Activated CD4-positive, alpha-beta T cell treated with anti-CD3 and anti-CD28 coated beads for 1 hour (primary cell): ENCODE results near the gene ENO4.

Experiments
- DNase-seq: peaks from one replicate; pipeline ENCODE4 v3.0.0-alpha.2; 2020

ENO4 gene, protein sequence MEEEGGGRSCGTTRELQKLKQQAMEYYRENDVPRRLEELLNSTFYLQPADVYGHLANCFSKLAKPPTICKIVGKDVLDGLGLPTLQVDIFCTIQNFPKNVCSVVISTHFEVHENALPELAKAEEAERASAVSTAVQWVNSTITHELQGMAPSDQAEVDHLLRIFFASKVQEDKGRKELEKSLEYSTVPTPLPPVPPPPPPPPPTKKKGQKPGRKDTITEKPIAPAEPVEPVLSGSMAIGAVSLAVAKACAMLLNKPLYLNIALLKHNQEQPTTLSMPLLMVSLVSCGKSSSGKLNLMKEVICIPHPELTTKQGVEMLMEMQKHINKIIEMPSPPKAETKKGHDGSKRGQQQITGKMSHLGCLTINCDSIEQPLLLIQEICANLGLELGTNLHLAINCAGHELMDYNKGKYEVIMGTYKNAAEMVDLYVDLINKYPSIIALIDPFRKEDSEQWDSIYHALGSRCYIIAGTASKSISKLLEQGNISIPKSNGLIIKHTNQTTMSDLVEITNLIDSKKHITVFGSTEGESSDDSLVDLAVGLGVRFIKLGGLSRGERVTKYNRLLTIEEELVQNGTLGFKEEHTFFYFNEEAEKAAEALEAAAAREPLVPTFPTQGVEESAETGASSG

DNA sequence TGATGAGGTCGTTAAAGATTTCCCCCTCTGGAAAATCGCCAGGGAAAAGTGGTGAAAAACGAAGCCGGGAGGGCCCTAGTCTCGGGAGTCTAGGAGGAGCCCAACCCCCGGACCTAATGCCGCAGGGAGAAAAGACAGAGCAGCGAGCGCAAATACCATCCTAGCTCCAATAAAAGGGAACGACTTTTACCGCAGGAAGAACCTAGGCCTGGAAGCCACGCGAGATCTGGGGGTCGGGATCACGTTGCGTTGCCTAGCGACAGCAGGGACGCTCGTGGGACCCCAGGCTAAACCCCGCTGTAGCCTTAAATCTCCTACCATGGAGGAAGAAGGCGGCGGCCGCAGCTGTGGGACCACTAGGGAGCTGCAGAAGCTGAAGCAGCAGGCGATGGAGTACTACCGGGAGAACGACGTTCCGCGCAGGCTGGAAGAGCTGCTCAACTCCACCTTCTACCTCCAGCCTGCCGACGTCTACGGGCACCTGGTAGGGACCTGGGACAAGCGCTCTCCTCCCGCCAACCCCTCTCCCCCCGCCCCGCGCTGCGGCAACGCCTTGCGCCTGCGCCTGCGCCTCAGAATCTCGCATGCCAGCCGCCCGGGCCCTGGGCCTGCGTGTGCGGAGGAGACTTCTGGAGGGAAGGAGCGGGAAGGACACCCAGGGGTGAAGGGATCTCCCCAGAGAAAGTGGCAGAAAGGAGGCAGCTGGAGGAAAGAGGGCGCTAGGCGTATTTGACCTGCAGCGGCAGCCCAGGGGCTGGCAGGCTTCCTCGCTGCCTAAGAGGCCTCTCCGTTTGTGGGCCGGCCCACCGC is at the start of gene ENO4:
ENO4 (plus strand) TSS at position 252 of the 810 bp plus-strand sequence; CDS start at position 320, 68 bp downstream.
- DNase-seq = peak; percentile 15

DNA sequence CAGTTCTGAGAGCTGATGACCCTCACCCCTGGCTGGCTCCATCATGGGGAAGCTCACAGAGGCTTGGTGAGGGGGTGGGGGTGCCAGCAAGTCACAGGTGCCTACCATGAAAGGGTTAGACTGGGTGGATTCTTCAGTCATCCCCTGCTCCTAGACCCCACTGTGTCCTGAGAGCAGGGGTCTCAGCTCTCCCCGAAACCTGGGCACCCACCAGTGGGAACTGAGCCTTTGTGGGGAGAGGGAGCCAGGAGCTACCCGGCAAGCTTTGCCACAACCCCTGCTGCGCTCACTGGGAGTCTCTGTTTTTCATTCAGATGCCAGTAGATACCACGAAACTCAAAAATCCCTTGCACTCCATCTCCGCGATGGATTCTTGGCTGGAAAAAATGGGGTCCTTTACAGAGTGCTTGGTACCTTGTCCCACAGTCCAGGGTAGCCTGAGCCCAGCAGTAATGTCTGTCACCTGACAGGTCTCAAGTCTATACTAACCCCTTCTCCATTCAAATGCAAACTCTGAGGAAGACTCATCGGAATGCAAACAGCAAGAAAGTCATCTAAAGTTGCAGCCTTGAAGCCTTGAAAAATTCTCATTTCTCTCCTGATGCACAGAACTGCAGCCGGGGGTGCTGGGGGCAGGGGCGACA is 48.9 kb upstream of the ENO4 start:
- no peak for DNase-seq

DNA sequence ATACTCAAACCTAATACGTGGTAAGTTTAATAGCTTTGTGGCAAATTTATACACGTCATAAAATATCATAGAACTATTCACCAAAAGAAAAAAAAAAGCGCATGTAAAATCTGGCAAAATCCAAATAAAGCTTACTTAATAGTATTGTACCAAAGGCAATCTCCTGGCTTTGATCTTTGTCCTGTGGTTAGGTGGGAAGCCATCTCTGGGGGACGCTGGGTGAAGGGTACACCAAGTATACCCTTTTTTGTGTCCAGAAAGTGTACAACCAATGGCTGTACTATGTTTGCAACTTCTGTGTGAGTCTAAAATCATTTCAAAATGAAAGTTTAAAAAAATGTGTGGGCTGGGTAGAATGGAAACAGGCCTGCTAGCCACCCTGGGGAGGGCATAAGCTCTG is 47.6 kb upstream of the ENO4 start:
- DNase-seq = no peak

DNA sequence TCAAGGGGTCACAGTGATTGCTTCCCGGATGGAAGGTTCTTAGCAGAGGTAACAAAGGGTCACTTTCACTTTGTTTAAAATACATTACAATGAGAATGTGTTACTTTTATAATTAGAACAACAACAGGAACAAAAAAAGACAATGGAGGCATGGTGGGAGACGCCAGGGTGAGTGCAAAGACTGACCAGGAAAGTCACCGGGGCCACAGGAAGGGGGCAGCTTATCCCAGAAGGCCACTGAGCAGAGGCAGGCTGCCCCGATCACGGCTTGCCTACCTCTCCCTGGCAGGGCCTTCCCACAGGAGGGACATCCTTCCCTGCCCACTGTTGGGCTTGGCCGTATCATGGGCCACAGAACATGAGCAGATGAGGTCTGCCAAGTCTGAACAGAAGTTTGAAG is 46.8 kb upstream of the ENO4 start:
- no peak for DNase-seq

DNA sequence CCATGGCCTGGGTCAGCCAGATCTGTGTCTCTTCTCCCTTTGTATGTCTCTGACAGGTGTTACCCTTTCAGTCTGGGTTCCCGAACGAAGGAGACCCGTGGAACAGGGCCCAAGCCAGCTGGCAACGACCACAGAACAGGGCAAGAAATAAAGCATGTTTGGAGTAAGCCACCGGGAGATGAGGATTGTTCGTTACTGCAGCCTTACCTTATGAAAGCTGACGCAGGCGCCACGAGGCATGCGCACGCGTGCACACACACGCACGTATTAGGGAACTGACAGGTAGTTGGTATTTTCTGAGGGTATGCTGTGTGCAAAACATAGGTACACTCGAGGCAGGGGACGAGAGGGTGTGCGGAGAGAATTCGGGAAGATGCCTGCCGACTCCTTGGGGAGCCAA is 46.4 kb upstream of the ENO4 start:
- DNase-seq = no peak

DNA sequence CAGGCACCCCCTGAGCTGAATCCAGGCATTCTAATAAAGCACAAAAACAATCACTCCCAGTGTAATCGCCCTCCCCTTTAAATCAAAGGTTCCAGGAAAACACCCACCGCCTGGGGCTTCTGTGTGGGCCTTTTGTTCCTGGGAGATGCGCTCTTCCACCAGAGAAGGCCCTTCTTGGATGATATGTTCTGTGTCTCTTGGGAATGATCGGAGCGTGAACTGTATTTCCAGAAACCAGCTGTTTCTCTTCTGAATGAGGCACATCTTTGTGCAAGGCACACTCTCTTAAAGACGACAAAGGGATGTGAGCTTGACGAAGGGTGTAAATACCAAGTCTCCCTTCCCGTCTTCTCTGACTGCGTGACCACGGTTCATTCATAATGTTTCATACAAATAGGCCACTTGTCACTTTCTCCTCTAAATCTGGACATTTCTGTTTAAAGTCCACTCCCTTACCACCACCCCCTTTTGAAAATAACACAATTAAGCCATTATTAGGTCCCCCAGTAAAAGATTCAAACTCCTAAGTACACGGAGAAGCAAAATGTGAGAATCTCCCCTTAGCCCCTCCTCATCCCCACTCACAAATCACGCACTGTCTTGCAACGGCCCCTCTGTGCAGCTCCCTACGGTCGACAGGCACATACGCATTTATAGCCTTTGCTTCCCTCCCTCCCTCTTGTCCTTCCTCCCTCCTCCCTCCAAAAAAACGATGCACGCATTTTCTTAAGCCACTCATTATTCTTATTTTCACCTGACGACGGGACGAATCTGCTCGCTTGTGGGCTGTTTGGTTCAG is 45.6 kb upstream of the ENO4 start:
- no peak for DNase-seq

DNA sequence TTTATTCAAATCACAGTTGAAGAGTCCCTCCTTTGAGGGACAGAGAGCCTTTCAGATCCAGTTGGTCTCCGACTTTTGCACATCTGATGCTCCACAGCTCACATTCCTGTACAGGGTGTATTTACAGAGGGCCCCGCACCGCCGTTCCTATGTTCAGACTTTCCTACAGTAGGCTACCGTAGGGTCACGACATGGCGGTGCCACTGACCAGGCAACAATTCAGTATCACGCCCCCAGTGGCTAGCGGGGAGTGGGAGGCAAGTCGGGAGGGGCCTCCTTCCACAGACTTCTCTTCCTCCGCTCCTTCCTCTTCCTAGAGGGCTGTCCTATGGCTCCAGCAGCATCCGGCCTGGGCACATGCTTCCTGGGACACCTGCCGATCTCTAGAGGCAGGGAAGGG is 40.6 kb upstream of the ENO4 start:
- DNase-seq = no peak

DNA sequence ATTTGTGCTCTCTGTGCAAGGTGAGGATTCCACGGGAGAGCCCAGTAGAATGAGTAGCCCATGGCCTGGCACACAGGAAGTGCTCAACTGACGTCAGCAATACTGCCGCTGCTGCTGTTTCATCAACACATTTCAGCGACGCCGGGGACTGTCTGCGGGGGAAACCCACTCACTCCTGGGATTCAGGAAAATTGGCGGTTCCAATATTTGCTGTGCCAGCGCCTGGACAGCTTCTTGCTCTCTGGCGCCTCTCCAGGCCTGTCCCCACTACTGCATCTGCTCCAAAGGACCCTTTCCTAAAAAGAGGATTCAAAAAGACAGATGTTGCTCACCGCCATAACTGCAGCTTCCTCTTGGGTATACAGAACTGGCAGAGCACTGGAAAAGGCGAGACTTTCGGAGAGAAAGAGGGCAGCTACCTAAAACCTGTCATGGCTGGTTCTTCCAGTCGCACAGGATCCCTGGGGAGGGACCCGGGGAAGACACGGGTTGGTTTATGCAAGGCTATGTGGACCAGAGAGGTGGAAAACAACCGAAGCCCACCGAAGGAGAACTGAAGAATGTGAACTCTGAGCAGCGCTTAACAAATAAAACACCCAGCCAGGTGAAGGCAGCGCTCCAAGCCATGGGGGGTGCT is 39.7 kb upstream of the ENO4 start:
- DNase-seq = no peak

DNA sequence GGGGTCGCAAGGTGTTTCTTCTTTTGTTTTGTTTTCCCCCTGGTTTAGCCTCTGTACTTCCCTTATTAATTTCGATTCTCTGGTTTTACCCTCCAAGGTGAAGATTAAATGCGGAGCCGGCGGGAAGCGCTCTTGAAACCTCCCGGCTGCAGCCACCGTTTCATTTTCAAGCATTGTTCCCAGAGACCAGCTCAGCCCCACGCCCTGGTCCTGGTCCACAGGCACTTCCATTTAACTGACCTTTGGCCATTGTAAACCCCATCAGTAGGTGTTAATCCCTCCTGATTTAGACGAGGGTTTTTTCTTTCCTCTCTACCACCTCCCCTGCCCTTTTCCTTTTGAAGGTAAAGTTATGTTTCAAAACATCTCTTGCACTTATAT is 39.2 kb upstream of the ENO4 start:
- DNase-seq = no peak

DNA sequence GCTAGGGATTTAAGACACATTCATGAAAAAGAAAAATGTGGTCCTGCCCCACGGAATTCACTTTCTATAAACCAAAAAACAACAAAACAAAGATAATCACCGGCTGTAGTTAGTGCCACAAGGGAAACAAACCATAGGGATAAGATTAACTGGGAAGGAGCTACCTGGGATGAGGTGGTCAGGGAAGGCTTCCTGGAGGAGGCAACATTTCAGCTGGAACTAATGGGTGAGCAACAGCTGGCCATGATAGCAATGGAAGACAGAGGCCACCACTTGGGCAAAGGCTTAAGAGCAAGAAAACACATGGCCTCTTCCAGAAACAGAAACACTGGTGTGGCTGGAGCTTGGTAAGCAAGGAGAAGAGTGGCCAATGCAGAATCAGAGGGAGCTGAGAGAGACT is 38.4 kb upstream of the ENO4 start:
- DNase-seq = no peak

DNA sequence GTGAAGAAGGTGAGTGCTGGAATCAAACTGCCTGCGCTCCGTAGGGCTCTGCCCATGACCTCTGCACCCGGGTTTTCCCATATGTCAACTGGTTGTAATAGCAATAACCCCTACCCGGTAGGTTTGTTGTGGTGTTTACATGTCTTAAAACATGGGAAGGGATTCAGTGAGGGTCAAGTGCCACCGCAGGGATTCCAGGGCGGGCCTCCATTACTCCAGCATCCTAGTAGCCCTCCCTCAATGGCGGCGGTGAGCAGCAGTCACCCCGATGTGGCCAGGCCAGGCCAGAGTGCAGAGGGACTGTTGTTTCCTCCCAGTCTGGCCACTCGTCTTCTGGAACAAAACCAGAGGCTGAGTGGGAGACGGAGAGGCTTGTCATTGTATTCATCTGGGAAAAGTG is 37.6 kb upstream of the ENO4 start:
- DNase-seq = no peak

DNA sequence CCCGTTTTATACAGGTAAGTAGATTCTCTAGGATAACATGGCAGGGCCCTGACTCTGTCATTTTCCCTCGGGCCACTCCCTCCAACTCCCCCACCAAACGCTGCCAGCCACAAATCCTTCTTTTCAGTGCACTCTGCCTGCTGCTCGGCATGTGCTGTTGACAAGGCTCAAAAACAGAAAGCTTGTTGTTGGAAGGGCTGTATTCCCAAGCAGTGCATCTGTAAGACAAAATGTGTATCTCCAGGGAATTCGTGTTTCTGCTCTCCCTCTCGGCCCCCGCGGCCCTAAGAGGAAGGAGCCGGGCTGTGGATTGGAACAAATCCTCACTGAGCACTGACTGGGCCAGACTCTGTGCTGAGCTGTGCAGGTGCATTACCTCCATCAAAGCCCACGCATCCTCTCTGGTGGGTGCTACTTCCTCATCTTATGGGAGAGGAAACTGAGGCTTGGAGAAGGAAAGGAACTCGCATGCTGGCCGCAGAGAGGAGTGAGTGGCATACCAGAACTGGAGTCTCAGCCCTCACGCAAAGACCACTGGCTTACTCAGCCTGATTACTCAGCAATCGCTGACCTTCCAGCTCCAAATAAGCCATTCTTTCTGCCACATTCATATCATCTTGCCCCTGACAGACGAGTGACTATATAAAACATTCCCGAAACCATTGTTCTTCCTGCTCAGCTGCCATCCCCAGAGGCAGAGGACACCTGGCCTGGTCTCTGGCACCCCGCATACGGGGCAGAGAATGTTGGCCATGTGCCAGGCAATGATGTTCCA is 33.5 kb upstream of the ENO4 start:
- DNase-seq = no peak

DNA sequence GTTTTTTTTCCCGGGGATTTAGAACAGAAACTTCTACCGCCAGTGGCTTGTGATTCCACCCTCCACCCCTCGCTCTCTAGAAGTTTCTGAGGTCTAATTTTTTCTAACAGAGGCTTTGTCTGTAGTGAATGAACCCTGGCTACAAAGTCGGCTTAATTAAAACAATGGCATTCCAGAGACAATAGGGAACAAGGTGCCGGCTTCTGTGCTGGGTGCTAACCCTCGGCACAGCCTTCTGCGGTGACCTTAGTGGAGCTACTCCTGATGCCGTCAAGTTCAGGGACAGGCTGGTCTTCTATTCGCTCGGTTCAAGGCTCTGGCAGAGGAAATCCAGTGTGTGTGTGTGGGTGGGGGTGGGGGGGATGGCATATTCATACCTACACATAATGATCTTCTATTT is 32.1 kb upstream of the ENO4 start:
- DNase-seq = no peak

DNA sequence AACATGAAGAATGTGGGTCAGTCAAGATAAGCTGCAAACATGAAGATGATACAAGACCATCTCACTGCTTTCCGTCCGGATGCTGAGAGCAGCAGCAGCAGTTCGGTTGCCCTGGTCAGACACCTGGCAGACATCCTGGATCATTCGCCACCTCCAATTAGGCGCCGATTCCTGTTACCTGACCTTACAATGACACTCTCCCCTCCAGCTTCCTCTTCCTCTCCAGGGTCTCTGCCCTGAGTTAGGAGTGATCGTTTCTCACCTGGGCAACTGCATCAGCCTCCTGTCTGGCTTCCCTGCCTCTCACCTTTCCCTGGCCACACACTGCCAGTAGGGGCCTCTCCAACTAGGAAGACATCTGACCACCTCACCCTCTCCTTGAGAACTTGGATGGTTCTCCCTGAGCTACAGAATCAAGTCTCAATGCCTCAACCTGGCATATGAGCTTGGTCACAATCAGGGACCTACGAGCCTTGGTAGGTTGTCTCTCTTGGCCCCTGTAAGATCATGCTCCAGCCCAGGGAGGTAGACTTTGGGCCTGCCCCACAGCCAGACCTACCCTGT is 31.4 kb upstream of the ENO4 start:
- no peak for DNase-seq

DNA sequence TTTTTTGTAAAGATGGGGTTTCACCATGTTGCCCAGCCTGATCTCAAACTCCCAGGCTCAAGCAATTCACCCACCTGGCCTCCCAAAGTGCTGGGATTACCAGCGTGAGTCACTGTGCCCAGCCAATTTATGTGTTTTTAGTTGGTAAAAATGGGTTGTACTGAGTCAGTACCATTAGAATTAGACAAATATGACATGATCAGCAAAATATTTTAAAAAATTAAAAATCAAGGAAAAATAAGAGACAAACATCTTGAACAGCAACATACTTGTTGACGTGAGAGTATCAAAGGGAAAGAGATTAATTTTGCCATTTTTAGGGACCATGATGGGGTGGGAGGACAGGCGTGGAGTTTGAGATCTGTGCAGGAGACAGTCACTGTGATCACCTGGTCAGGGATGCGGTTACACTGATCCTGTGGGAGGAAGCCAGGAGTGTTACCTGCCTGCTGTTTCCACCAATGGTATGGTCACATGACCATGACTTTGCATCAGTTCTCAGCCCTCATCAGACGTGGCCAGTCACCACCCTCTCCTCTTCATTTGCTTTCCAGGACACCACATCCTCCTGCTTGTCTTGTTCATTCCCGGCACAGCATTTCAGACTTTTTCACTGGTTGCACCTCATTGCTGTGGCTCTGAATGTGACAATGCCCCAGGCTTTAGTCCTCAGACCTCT is 29.2 kb upstream of the ENO4 start:
- no peak for DNase-seq

DNA sequence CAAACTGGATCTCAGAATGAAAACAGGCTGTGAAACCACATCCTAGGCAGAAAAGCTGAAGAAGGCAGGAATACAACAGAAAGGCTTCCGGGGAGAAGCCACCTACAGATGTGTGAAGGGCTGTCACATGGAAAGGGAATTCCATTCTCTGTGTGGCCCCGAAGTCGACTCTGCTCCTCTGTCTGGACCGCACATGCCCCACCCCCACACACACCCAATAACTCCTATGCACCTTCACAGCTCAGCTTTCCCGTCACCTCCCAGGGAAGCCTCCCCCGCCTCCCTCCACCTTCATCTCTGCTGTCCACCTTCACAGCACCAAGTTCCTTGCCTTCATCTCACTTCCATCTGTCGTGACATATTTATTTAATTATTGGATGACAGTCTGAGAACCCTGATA is 23.4 kb upstream of the ENO4 start:
- DNase-seq = no peak

DNA sequence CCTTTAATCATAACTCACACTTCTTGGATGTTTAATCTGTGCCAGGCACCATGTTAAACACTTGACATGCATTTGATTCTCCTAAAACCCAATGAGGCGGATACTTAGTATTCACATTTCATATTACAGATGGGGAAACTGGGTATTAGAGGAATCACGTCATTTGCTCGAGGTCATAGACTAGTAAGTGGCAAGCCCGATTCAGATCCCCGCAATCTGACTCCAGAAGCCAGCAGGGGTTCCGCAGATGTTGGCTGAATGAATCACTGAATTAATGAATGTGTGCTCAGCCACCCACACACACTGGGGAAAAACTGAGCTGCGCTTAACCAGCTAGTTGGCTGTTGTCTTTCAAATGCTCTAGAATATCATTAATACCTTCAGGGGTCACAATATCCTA is 22.5 kb upstream of the ENO4 start:
- no peak for DNase-seq

DNA sequence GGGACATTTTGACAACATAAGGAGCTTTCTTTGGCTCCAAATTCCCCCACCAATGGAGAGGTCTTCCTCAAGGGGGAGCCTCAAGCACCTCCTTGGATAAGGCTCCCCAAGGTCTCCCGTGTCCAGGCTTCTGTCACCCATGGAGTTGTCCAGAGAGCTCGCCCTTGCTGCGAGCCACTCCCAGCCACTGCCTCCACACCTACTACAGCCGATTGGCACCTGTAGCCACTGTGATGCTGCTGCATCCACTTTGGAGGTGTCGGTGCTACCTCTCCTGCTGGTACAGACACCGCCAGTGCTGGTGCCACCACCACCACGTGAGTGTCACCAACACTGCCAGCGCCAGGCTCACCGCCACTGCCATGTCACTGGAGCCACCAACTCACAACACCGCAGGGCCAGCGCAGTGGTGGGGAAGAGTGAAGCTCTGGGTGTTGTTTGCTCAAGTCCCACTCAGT is 22.1 kb upstream of the ENO4 start:
- DNase-seq = no peak

DNA sequence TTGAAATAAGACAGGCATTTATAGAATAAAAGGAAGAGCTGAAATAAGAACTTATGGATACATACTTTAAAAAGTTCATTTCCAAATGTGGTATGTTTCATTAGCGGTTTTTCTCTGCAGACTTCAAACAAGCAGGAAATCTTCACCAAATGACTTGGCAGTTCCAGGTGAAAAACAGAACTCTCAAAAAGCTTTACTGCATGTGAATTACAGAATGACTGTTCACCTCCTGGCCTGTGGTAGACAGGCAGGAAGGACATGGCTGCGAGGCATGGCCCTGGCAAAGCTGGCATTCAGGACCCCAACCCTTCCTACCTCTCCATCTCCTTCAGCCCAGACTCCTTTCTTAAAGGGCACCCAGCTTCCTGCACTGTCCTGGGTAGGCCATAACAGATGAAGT is 21.2 kb upstream of the ENO4 start:
- no peak for DNase-seq

DNA sequence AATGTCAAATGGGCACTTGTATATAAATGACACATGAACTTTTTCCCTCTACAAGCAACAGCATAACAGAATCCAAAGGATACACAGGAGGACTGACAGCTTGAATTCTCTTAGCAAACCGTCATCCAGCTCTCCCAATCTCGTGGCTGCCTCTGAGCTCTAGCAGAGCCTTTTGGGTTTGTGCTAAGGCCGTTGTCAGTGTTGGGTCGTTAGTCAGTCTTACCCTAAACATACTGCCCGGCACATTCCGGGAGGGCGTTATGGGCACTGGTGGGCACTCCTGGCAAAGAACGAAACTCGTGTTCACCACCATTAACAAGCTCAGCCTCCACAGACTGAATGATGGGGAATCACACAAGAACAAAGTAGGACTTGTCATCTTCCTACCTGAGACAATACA is 19.6 kb upstream of the ENO4 start:
- DNase-seq = no peak
